NCI-H1694 treated with DMSO at 0.1 percent for 48 hours (cell line): Measurements from ENCODE around the gene CHST1.

ENCODE experiments used
- DNase-seq: peaks from one replicate; lab custom pipeline; 2025; lab: John Stamatoyannopoulos, UW

Gene CHST1

DNA sequence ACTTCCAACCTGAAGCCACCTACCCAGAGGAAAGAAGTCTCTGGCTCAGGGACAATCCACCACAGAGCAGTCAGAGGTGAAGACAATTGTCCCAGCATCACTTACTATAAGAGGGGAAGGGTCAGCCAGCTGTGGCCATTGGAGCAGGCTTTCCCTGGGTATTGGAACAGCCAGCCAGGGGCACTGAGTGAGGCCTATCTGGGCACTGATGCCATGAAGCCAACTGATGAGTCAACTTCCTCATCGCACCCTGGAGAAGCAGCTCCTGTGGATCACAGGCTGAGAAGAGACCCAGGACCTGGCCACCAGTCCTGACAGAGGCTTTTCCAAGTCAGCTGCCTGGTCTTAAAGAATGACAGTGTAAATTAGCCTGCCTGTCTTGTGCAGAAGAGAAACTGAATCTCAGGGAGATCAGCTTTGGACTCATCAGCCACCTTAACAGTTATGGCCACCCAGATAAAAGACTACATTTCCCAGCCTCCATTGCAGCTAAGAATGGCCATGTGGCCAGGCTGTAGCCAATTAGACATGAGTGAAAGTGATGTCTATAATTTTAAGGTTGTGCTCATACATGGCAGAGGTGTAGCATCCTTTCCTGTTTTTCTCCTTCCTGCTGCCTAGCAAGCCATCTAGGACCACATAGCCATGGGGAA is 19.0 kb downstream of the CHST1 start:
- DNase-seq, result no peak

DNA sequence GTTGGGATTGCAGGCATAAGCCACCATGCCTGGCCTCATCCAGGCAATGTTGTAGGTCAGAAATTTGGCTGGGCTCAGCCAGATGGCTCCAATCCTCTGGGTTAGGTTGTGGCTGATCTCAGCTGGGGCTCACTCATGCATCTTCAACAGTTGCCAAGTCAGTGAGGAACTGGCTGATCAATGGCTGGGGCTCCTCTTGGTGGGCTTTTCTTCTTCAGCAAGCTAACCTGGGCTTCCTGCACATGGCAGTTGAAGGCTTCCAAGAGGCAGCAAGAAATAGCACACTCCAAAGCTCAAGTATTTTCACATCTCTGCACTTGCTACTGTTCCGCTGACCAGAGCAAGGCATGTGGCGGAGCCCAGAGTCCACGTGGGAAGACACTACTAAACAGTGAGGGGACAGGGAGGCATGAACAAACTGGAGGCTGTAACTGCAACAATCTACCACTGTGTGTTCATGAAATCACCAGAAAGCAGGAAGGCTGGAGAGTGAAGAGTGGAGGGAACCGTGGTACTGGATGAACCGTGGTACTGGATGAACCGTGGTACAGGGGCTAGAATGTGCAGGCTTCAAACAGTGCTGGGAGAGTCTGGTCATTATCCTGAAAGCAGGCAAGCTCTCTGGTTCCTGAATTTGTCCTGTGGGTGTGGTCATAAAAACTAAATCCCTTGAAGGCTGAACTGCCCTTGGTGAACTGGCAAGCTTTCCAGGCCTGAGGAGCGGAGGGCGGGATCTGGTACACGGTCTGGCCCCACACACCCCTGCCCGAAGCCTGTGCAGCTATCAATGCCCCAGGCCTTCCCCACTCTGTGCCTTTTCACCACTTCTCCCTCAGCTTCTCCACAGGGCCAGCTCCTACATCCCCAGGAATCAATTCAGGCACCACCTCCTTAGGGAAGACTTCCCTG is 20.2 kb downstream of the CHST1 start:
- no peak for DNase-seq

DNA sequence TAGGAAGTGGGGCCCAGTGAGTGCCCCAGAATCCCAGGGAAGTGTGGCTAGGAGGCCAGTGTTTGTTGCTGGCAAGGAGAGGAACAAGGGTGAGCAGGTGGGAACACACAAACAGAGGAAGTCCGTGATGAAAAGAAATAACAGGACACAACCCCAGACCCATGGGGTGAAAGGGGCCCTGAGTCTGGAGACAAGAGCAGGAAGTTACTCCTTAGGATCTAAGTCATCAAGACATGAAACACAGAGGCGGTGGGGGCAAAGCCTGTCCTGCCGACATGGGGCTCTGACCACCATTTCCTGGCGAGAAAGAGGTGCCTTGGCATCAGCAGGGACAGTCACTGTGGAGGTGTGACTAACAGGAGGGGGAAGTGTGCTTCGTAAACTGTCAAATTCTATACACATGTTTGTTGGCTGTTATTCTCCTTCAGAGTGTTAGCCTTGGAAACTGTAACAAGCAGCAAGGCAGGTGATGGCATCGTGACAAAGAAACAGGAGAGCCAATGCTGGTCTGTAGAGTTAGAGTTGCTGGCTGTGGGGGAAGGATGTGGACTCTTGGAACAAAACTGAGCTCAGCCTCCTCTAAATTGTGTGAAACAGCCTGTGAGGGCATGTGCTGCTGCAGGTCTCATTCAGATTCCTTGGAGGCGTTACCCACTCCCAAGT is 21.7 kb downstream of the CHST1 start:
- no peak for DNase-seq

DNA sequence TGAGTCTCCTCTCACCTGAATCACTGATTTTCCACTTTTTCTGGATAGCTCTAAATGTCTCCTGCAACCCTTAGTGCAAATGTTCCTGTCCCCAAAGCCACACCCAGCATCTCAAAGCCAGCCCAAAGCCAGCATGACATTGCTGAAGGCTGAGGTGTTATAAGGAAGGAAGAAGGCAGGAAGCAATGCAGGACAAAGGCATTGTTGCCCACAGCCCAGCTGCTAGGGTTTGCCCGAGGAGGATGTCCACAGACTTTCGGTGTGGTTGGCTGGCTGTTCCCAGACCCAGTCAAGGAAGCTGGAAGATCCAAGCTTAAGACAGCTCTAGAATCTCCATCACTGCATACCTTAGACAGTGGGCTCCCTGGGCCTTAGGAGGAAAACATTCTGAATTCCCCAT is 23.5 kb downstream of the CHST1 start:
- no peak for DNase-seq

DNA sequence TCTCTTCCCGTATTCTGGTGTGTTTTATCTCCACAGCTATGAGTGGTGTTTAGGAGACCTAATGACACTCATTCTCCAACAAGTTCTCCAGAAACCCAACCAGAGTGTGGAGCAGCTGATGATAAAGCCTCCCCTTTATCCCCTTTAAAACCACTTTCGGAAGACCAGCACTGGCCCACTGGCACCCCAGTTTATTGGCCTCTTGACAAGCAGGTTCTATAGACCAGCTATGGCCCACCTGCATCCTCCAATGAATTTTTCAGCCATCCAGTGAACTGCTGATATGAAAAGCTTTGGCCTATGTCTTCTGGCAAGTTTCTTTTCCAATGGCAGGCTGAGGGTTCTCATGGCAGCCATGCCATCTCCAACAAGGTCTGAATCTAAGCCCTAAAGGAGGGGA is 27.4 kb downstream of the CHST1 start:
- no peak for DNase-seq

DNA sequence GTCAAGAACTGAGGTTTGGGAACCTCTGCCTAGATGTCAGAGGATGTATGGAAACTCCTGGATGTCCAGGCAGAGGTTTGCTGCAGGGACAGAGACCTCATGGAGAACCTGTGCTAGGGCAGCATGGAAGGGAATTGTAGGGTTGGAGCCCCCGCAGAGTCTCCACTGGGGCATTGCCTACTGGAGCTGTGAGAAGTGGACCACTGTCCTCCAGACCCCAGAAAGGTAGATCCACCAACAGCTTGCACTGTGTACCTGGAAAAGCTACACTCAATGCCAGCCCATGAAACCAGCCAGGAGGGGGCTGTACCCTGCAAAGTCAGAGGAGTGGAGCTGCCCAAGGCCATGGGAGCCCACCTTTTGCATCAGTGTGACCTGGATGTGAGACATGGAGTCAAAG is 29.5 kb downstream of the CHST1 start:
- no peak for DNase-seq

DNA sequence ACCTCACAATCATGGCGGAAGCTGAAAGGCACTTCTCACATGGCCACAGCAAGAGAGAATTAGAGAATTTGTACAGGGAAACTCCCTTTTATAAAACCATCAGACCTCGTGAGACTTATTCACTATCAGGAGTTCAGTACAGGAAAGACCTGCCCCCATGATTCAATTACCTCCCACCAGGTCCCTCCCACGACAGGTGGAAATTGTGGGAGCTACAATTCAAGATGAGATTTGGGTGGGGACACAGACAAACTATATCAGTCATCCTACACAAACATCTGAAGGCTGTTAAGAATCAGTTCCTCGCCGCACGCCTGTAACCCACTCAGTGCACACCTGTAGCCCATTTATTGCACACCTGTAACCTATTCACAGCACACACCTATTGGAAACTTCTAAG is 39.8 kb downstream of the CHST1 start:
- no peak for DNase-seq

DNA sequence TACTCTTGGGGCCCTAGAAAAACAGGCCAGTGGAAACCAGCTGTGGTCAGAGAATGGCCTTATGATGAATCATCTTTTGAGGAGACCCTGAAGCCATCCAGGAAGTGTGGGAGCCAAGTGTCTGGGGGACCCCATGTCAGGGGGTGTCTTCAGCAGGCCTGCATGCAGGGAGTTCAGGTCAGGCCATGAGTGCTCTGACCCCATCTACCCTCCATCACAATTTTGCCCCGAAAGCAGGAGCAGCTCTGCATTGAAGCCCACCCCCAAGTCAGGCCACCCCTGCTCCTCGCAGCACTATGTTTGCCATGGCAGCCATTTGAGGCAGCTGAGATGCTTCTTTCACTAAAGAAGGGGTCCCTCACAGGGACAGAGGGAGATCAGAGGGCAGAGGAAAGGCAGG is 41.3 kb downstream of the CHST1 start:
- no peak for DNase-seq

DNA sequence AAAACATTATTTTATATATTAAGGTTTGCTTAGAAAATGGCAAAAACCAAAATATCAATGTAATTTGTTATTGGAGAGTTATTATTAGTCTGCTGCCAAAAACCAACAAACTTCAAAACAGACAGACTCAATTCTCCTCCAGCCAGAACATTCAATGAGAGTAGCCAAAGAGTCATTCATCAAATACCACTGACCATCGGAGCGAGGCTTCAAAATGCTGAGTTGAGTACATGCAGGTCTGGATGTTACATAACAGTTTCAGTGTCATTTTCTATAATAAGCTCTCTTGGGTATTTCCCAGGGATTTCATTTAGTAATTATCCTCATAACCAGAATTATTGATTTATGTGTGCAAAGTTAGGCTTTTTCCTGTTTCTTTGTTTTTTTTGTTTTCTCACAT is 42.6 kb downstream of the CHST1 start:
- no peak for DNase-seq

DNA sequence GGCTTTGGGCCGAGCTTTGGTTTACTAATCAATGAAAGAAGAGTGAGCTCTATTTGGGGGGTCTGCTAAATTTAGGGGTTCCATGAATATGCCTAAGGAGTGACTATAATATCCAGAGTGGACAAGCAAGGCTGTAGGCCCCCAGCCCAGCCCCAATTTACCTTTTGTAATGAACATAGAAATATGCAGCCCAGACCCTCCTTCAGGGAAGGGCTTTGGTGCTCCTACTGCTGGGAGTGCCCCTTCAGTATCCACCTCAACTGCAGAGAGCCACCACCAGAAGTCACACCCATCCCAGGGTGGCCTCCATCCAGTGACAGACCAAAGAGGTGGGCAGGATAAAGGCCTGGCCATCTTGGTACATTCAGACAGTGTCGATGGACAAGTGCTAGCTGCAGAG is 43.1 kb downstream of the CHST1 start:
- DNase-seq, result no peak

DNA sequence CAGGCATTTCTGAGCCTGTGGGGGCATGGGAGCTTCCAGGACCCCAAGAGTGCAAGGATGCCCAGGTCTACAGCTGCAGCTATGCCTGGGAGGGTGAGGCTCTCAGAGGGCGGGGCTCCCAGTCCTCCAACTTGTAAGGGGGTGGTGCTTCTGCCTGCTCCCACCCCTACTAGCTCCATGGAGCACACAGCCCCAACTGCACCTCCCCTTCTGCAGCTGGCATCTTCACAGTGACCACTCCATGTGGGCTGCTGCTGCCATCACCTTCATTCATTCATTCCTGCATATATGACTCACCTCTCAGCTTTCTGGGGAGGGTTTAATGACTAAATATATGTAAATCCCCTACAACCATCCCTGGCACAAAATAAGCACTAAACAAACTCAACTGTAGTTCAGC is 43.8 kb downstream of the CHST1 start:
- DNase-seq, result no peak

DNA sequence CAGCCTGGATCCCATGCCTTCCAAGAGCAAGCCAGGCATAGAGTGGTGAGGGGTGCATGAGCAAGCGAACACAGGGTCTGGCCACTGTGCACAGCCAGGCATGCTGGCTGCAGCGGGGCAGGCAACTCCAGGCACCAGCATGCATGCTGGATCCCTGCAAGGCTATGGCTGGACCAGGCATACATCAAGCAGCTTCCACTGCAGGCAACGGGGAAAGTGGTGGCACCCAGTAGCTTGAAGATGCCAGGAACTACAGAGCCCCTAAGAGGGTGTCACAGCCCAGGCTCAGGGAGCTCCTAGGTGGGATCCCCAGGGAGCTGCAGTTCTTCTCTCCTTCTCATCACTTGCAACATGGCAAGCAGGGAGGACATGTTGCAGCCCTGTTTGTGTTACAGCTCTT is 45.2 kb downstream of the CHST1 start:
- no peak for DNase-seq

DNA sequence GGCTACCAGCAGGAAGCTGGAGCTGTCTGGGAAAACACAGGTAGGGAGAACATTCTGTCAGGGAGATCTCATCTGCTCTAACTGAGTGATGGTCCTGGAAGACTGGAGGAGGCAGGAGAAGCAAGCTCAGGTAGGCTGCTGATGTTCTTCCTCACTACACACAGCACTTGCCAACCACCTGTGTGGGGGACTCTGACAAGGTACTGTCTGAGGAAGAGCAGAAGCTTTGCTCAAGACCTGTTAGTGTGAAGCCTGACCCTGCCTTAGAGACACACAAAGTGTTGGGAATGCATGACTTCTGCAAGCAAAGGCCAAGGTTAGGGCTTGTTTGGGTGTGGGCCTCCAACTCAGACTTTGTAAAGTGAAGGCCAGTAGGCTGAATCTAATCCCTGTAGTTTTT is 46.5 kb downstream of the CHST1 start:
- no peak for DNase-seq

DNA sequence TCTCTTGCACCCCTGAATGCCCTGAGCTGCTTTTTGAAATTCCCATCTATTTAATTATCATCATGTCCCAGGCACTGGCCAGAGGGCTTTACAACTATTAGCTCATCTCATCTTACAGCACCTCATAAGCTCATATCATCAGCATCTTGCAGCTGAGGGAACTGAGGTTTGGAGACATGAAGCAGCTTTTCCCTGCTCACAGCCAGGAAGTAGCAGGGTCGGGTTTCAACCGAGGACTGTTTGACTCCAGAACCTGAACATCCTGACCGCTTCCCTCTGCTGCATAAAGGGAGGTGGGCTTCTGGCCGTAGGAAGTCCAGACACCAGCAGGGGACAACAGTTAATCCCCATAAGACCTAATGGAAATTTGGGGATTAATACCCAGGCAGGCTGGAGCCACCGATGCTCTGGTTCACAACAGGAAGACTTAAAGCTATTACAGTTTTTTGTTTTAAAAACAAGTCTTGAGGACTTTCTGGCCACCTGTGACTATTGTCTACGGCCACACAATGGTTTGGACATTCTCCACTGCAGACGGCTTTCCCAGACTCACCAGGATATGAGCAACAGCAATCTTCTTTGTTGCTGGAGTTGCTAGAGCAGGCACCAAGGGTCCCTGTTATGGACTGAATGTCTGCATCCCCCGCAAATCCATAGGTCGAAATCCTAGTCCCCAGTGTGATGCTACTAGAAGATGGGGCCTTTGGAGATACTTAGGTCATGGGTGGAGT is 47.4 kb downstream of the CHST1 start:
- DNase-seq, result no peak

DNA sequence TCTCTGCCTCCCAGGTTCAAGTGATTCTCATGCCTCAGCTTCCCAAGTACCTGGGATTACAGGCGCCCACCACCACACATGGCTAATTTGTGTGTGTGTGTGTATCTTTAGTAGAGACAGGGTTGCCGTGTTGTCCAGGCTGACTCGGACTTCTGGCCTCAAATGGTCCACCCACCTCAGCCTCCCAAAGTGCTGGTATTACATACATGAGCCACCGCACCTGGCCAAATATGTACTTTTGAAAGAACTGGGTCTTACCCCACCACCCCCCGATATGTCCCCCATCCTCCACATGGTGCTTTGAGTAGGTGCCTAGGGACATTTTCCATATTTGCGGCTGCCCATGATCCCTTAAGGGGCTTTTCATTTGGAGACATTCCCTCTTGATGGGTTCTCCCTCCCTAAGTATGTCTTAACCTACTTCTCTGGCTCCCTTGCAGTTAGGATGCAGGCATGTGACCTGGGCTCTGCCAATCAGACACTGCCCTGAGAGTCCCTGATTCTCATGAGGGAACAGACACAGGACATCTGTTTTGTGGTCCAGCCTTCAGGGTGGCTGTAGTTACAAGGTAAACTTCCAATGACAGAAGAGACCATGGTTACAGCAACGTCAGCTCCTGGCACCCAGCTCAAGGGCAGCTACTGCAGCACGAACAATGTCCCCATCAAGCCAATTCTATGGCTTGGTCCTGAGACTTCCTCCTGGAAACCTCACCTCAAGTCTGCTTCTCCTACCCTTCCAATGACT is 48.4 kb downstream of the CHST1 start:
- no peak for DNase-seq

DNA sequence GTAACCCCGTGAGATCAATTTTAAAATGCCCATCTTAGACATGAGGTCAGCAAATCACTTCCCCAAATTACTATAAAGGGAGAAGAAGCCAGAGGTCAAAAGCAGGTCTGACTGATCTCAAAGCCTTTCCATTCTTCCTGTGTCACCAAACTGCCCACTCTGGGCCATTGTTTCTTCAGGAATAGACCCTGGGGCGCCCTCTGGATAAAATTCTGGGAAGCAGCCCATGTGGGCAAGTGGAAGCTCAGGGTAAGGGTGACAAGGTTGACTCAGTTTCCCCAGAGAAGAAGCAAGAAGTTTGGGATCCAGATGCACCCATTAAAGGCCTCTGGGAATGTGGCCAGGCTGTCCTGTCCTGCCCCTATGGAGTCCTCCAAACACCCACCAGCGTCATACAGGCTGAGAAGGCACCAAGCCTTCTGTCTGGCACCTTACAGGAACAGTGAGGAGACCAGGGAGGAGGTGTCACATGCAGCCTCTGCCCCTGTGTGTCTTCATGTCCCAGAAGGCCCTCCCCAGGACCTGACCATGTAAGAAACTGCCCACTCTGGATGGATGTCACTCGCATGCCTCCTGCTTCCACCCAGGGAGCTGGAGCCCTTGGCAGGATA is 50.1 kb downstream of the CHST1 start:
- DNase-seq, result no peak

DNA sequence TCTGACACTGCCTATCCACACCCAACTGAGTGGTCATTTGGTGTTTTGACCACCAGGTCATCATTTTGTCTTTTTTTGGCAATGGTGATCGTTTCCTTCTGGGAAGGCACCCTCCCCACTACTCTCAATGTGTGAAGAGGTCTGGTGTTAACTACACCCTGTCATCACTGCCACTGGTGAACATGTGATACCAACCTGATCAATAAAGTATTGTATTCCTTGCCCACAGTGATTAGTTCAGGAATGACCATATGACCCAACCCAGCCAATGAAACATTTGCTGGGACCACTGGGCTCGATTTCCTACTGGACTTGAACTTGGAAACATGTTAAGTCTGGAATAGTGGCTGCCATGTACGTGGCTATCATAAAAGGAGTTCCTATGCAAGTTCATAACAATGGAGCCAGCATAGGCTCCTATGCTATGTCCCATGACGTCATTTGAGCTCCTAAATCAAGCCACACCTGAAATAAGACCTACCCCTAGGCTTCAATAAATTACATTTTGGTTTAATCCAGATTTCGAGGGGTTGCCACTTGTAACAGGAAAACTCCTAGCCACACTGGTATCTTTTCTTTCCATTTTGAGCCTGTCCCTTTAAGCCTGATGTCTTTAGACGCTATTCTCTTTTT is 51.1 kb downstream of the CHST1 start:
- no peak for DNase-seq

DNA sequence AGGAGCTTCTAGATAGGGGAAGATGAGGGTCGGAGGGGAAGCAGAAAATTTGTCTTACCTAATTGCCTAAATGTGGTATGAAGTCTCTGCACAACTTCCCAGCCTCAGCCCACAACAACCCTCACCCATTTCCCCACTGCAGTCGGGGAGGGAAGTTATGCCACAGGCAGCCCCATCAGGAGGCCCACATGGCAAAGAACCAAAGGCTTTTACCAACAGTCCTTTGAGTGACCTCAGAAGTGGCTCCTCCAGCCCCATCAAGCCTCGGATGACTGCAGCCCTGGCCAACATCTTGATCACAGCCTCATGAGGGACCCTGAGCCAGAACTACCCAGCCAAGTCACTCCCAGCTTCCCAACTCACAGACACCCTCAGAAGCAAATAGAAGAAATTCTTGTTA is 54.8 kb downstream of the CHST1 start:
- DNase-seq, result no peak

DNA sequence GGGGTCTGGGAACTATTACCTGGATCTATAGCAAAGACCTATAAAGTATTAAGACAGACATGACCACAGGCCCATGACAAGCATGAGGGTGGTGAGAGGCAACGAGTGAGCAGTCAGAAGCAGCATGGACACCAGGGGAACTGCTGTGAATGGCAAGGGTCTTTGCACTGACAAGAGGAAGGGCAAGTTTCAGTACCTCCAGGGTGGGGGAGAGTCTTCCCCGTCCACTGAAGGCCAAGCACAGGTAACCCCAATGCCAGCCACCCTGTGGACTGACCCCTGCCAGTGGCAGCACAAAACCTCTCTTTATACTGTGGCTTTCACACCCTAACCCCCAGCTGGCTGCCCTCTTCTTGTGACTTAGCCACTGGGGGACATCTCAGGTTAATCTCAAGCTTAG is 55.5 kb downstream of the CHST1 start:
- DNase-seq, result no peak

DNA sequence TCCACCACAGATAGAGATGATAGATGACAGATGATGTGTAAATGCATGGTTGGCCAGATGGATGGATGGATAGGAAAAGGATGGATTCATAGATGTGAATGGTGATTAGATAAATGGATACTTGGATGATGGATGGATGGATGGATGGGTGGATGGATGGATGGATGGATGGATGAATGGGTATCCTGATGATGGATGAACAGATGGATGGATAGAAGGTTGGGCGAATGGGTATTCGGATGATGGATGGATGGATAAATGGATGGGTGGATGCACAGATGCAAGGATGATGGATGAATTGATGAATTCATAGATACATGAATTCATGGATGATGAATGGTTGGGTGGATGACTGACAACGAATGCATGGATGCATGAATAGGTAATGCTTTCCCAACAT is 56.1 kb downstream of the CHST1 start:
- no peak for DNase-seq

DNA sequence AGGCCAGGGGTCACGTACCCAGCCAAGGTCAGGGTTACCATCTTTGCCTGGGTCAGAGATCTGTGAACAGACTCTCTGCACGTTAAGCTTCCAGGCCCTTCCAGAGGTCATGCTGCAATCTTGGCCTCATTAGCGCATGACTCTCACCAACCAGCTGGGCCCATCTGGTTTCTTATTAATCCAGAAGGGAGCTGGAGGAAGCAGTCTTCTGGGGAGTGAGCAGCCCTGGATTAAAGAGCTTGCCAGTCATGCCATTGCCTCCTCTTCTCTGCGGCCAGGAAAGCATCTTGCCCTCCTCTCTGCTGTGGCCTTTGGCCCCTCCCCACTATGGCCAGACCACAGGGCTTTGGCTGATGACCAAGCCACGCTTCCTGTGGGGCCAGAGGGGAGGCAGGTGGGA is 57.4 kb downstream of the CHST1 start:
- DNase-seq, result no peak
